Esophagus muscularis mucosa (tissue), 3 donors: Measurements from ENCODE around the gene CYTH1.

Experiments
- POLR2AphosphoS5 ChIP-seq, 2 donors: sonication (generic); formaldehyde crosslinking; IDR thresholded peaks; one replicate each; pipeline ENCODE4 v1.6.1; 2017; ENCODE audit warnings: antibody characterized with exemption in 2 of 2
- TF ChIP-seq, protein P1 (sequence below), 3 experiments: fragments of 200-600 bp in 2 of 3; fragments of 450-650 bp in 1 of 3; sonication (generic) in 2 of 3; IDR thresholded peaks; one replicate each; pipeline ENCODE4 v1.5.1; 2017 to 2019; ENCODE audit warnings: antibody characterized with exemption in 3 of 3, mild to moderate bottlenecking in 2 of 3, moderate library complexity in 1 of 3

DNA sequence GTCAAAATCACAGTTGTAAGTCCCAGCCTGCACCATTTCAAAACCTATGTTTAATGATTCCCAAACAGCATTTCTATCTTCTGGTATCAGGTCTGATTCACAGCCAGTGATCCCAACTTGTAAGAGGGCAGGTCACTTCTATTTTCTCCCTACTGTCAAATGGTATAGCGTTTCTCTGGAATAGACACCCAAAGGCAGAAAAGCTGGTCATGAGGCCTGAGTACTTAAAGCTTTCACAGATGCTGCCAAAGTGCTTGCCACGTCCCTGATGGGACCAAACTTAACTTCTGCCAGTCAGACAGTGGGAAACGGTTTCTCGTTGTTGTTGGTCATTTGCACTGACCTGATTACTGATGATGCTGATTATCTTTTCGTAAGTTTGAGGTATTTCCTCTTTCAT lies 43.4 kb downstream of the CYTH1 start:
- TF ChIP-seq, protein P1, sequence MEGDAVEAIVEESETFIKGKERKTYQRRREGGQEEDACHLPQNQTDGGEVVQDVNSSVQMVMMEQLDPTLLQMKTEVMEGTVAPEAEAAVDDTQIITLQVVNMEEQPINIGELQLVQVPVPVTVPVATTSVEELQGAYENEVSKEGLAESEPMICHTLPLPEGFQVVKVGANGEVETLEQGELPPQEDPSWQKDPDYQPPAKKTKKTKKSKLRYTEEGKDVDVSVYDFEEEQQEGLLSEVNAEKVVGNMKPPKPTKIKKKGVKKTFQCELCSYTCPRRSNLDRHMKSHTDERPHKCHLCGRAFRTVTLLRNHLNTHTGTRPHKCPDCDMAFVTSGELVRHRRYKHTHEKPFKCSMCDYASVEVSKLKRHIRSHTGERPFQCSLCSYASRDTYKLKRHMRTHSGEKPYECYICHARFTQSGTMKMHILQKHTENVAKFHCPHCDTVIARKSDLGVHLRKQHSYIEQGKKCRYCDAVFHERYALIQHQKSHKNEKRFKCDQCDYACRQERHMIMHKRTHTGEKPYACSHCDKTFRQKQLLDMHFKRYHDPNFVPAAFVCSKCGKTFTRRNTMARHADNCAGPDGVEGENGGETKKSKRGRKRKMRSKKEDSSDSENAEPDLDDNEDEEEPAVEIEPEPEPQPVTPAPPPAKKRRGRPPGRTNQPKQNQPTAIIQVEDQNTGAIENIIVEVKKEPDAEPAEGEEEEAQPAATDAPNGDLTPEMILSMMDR (IDR thresholded peaks at IDR 0.05) = no peak
- no peak for TF ChIP-seq POLR2AphosphoS5 (IDR thresholded peaks at IDR 0.05)
